GM19099 (cell line): ENCODE data around the gene ZNF451.

Source experiments
- POLR2A ChIP-seq: IDR thresholded peaks from 3 replicates; pipeline ENCODE4 v1.6.1; 2011; ENCODE audit warnings: low read depth; ENCODE audit not compliant: insufficient read length; ENCODE audit errors: extremely low read depth

The ZNF451 gene

DNA sequence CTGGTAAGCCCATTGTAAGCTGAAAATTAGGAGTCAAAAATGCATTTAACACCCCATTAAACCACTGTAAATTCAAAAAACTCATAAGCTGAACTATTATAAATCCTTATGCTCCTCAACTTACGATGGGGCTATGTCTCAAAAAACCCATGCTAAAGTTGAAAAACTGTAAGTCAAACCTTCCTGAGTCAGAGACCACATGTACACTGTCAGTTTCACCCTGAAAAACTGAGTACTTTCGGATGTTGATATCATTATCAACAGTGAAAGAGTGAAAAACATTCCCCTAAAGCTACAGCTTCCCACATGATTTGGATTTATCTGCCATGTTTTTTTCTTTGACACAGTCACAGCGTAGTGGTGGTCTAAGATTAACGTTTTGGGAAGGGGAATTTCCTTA, 117.9 kb downstream of the ZNF451 start:
- no peak for TF ChIP-seq POLR2A

DNA sequence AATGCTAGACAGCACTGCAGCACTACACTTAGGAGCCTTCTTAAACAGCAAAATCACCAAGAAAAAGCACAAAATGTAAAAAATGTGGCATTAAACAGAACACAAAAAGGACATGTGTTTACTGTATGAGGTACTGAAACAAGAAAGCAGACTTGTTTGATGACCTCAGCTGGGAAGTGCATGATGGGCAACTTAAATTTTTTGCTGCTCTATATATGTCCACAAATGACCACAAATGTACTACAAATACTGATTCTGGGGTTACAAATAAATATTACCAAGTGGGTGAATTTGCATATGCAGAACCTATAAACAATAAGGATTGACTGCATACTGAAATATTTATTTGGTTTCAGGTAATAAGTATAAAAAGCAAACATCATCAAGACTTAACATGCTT, 119.0 kb downstream of the ZNF451 start:
- no peak for TF ChIP-seq POLR2A

DNA sequence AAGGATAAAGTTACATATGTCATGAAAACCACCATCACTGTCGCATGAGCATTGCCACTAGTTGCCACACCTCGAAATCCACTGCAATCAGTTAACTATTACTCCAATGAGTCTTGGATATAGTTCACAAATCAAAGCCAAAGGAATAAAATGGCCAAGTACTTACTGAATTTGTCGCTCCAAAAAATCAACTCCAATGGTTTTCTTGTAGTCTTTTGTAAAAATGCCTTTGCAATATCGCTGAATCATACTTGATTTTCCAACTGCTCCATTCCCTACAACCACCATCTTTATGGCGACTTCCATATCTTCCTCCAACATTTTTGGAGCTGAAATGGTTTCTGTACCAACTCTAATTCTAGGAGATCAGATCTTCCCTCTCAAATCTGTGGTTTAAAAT, 120.1 kb downstream of the ZNF451 start:
- no peak for TF ChIP-seq POLR2A

DNA sequence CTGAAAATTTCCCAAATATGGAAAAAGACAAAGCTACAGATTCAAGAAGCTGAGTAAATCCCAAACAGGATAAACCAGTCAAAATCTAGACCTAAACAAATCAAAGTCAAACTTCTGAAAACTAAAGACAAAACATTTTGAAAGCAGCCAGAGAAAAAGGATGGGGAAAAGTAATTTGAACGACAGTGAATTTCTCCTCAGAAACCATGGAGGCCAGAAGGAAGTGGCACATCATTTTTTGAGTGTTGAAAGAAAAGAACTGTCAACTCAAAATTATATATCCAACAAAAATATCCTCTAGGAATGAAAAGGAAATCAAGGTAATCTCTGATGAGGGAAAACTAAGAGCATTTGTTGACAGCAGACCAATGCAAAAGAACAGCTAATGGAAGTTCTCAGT, 125.3 kb downstream of the ZNF451 start:
- TF ChIP-seq POLR2A = no peak

DNA sequence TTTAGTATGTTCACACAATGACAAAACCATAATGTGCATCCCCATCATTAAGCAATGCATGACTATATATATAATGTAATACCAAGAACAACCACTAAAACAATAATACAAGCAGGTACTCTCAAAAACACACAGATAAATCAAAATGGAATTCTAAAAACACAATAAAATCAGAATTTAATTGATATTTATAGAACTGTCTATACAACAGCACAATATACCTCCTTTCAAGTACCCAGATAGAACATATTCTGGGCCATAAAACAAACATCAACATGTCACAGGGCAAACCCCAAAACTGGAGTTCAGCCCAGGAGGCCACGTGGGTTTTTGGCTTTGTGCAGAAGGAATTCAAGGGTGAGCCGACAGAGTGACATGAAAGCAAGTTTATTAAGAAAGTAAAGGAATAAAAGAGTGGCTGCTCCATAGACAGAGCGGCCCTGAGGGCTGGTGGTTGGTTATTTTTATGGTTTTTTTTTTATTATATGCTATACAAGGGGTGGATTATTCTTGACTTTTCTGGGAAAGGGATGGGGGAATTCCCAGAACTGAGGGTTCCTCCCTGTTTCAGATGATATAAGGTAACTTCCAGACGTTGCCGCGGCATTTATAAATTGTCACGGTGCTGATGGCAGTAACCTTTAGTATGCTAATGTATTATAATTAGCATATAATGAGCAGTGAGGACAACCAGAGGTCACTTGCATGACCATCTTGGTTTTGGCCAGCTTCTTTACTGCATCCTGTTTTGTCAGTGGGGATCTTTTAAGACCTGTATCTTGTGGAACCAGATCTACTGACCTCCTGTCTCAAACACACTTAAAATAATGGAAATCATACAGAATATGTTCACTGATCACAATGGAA, 126.5 kb downstream of the ZNF451 start:
- TF ChIP-seq POLR2A = no peak

DNA sequence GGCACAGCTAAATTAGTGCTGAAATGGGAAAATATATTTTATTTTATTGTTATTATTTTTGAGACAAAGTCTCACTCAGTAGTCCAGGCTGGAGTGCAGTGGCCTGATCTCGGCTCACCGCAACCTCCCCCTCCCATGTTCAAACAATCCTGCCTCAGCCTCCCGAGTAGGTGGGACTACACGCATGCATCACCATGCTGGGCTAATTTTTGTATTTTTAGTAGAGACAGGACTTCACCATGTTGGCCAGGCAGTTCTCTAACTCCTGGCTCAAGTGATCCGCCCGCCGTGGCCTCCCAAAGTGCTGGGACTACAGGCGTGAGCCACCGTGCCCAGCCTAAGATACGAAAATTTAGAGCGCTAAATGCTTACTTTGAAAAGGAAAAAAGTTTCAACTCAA, 127.3 kb downstream of the ZNF451 start:
- no peak for TF ChIP-seq POLR2A
